Measurements from ENCODE around the gene HACE1.
"Not testable (repeated sequence)": the region's sequence is repeated elsewhere in the genome, so short reads cannot be mapped to it uniquely, and the experiment has no call there.

Gene HACE1, protein sequence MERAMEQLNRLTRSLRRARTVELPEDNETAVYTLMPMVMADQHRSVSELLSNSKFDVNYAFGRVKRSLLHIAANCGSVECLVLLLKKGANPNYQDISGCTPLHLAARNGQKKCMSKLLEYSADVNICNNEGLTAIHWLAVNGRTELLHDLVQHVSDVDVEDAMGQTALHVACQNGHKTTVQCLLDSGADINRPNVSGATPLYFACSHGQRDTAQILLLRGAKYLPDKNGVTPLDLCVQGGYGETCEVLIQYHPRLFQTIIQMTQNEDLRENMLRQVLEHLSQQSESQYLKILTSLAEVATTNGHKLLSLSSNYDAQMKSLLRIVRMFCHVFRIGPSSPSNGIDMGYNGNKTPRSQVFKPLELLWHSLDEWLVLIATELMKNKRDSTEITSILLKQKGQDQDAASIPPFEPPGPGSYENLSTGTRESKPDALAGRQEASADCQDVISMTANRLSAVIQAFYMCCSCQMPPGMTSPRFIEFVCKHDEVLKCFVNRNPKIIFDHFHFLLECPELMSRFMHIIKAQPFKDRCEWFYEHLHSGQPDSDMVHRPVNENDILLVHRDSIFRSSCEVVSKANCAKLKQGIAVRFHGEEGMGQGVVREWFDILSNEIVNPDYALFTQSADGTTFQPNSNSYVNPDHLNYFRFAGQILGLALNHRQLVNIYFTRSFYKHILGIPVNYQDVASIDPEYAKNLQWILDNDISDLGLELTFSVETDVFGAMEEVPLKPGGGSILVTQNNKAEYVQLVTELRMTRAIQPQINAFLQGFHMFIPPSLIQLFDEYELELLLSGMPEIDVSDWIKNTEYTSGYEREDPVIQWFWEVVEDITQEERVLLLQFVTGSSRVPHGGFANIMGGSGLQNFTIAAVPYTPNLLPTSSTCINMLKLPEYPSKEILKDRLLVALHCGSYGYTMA

DNA sequence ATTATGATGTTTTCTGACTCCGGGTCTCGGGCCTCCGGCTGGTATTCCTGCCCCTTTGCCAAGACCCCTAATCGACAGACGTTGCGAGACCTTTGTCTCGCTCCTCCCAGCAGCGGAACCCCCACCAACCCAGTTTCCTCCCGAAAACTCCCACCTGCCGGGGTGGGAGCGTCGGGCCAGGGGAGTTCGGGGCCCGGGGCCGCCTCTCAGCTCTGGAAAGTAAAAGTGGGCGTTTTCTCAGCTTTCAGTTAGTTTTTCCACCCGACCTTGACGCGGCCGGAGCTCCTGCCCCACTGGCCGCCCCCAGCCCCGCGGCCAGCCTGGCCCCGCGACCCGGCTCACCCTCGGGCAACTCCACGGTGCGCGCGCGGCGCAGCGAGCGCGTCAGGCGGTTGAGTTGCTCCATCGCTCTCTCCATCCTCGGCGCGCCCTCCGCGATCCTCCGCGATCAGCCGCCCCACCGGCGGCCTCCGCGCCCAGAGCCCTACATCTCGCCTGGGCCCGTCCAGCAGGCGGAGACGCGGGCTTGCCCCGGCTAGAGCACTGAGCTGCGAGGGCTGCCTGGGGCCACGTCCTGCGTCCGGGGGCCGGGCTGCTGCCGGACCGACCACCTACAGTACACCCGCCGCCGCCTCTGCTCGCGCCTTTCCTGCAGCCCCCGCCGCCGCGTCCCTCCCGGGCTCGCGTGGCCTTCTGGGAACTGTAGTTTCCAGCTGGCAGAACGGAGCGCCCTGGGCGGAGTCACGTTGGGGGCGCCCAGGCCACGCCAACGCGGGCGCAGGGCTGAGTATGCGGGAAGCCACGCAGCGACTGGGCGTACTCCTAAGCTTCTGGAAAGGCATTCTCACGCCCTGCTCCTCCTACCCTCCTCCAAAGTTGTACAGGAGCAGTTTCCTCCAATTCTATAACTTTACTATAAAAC lies at the start of gene HACE1:
Gene HACE1 (minus strand): TSS at position 695 of the 922 bp plus-strand sequence. CDS start 277 bp downstream, at position 418.
- peak; percentile 32 to 93 (median 84) for DNase-seq

DNA sequence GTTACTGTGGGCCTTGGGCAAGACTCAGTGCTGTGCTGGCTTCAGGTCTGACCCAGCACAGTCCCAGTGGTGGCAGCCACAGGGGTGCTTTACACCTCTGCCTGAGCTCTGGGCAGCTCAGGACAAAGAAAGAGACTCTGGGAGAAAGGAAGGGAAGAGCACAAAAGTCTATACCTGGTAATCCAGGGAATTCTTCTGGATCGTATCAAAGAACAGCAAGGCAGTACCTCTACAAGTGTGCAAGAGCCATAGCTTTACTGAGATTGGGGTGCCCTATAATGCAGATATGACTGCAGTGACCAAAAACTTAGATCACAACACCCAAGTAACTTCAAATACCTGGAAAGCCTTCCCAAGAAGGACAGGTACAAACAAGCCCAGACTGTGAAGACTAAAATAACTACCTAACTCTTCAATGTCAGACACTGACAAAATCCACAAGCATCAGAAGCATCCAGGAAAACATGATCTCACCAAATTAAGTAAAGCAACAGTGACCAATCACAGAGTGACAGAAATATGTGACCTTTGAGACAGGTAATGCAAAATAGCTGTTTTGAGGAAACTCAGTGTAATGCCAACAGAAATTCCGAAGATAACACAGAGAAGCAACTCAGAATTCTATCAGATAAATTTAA lies 49.3 kb upstream of the HACE1 start:
- no peak for DNase-seq

DNA sequence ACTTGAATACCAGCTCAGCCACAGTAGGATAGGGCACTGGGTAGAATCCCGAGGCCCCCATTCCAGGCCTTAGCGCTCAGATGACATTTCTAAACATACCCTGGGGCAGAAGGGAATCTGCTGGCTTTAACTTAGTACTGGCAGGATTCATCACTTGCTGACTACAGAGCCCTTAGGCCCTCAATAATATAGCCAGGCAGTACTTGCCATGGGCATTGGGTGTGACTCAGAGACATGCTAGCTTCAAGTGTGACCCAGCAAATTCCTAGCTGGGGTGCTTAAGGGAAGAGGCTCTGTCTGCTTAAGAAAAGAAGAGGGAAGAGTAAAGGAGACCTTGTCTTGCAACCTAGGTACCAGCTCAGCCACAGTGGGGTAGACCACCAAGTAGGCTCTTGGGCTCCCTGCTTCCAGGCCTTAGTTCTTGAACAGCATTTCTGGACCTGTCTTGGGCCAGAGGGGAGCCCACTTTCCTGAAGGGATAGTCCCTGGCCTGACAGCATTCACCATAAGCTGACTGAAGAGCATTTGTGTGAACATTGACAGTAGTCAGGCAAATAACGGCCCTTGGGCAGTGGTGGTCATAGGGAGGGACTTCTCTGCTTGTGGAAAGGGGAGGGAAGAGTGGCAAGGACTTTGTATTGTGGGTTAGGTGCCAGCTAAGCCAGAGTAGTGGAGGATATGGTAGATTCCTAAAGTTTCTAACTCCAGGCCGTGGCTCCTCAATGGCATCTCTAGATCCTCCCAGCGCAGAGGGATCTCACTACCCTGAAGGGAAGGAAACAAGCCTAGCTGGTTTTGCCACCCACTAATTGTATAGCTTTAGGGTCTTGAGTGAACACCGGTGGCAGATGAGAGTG lies 48.5 kb upstream of the HACE1 start:
- no peak for DNase-seq

DNA sequence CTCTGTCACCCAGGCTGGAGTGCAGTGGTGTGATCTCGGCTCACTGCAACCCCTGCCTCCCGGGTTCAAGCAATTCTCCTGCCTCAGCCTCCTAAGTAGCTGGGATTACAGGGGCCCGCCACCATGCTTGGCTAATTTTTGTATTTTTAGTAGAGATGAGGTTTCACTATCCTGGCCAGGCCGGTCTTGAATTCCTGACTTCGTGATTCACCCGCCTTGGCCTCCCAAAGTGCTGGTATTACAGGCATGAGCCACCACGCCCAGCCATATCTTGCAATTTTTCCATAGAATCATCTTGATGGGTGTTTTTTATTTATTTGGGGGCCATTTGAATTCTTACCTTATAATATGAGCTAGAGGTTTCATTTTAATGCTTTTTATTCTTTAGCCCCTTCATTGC lies 39.2 kb upstream of the HACE1 start:
- DNase-seq: not testable (repeated sequence)

DNA sequence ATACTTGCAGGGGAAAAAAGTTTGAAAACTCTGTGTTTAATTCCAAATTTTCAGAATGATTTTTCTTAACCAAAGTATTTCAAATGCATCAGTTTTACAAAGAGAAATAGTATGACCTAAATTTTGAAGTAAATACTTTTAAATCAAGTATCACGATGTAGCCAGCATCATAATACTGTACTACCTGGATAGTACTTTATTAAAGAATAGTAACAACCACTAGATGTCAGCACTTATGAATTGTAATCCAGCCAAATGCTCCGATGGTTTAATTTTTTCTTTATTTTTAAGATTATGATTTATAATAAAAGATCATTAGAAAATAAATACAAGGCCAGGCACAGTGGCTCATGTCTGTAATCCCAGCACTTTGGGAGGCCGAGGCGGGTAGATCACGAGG lies 37.2 kb upstream of the HACE1 start:
- DNase-seq: no peak

DNA sequence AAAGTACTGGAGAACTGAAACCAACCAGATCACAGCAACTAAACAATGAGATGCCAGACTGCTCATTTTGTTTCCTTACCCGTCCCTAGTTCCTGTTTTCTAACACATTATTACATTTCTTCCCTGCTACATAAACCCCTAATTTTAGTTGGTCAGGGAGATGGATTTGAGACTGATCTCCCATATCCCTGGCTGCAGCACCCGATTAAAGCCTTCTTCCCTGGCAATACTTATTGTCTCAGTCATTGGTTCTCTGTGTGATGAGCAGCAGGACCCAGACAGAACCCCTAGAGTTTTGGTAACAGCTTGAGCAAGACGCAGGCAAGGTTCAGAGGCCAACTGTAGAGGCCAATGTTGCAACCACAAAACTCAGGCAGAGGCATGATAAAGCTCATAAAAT lies 28.3 kb upstream of the HACE1 start:
- no peak for DNase-seq

DNA sequence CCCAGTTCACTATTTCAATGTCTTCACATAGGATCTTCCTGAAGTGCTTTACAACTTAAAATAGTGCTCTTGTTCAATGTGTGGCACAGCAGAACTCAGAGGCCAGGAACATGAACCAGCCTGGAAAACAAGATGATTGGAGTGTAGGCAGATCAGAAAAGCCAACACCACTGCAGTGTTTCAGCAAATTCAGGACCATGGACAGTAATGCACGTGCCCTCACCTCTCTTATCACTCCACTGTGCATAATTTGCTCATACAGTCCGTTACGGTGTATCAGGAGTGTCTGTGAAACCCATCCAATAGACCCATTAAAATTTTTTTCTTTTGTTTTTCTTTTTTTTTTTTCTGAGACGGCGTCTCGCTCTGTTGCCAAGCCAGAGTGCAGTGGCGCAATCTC lies 27.6 kb upstream of the HACE1 start:
- DNase-seq: no peak

DNA sequence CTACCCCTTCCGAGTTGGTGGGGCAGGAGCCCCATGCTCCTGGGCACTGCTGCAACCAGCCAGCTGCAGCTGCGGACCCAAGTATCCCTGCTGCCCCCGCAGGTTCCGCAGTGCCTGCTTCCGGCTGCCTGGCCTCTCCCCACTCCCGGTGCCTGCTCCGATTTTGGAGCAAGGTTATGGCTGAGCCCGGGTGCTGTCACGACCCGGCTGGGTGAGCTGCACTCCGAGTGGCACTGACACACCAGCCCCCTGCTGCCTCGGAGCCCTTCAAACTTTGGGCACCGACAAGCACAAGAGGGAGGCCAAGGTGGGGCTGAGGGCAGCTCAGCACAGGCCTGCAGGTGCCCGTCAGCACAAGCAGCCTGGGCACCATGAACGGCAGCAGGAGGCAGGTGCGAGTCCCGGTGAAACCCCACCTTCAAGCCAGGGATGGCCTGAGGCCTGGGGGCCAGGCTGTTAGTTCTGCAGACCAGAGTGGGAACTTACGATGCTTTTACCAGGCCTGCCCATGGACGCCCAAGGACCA lies 25.9 kb upstream of the HACE1 start:
- DNase-seq: no peak

DNA sequence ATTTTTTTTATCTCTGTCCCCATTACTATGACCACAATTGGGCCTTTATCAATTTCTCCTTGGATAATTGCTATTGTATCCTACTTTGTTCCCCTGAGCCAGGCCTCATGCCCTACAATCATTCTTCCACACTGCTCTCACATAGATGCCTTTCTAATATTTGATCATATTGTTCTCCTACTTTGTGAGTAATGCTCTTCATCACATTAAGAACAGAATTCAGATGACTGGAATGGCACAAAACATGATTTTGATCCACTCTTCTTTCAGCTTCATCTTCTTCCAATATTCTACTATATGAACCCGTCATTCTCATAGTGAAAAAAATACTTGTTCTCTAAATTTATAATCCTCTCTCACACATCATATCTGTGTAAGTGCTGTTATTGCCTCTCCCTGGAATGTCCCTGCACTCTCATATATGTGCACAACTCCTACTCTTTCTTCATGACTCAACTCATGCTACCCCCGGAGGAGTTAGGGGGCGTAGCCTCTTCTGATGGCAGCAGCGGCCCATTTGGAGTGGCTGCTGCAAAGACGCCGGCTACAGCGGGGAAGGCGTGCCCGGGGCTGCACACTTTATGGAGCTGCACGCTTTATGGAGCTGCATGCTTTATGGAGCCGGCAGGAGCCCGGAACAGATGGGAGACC lies 25.3 kb upstream of the HACE1 start:
- DNase-seq: peak in 1 of 51 donors; percentile 2

DNA sequence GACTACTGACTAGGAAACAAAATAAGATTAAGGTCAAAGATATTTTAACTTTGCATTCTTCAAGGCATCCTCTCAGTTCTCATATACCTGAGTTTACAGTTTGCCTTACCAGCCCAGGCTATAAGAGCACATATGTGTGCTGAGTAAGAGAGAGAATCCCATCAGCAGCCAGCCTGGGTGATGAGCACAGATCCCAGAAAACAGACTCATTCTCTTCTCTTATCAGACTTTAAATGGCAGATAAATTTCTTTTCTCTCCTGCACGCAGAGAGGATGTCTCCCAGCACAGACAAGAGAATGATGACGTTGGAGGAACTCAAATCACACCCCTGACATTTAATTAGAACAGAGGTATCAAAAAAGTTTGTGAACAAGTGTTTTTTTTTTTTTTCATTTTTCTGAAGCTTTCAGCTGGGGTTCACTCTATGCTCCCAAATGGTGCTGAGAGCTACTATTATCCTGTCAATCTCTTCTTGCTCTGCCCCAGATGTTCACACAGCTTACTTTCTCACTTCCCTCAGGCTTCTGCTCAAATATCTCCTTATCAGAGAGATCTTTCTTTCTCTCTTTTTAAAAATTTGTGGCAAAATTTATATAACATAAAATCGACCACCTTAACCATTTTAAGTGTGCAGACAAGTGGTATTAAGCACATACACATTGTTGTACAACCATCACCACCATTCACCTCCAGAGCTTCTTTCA lies 22.4 kb upstream of the HACE1 start:
- no peak for DNase-seq

DNA sequence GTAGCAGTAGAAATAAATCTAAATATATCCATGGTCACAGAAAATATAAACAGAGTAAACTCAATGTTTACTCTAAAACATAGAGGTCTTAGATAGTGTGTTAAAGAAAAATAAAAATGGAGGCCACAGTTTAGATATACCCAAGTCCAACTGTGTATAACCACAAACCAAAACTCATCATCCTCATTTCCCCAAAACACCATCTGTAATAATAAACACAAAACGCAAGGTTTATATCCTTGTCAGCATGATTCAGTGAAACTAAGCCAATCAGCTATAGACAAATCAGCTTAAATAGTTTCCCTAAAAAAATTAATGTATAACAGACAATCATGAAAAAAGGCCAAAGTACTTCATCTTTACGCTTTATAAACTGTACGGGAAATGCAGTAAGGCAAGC lies 2.7 kb upstream of the HACE1 start:
- no peak for DNase-seq

DNA sequence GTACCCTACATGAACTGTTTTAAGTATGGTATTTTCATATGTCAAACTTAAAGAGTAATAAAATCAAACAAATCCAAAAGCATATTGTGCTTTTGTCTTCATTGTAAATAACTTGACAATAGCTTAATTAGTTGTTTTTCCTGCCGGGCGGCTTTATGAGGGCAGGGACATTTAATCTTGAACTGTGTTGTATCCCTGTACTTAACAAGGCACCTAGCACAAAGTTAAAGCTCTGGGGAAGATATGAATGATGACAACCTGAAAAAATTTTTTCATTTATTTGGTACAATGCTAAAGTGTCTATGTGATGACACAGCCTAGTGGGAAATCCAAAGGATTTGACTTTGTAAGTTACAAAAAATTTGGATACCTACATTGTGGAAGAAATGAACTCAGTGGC lies 502 bp upstream of the HACE1 start:
- DNase-seq: no peak

DNA sequence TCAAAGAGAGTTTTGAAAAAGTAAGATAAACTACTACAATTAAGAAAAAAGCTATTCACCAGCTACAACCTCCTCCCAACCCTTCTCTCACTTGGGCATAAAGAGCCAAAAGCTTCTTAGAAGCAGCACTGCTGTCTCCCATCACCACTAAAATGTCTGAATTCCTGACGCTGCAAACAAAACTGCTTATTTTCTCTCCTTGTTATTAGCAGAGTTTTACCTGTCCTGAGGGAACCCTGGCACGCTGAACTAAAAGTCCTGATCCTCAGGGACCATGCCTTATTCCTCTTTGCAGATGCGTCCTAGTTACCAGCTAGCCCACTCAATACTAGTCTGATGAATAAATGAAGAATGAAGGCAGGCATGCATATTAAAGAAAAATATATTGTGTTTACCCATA lies 1.1 kb downstream of the HACE1 start:
- no peak for DNase-seq

DNA sequence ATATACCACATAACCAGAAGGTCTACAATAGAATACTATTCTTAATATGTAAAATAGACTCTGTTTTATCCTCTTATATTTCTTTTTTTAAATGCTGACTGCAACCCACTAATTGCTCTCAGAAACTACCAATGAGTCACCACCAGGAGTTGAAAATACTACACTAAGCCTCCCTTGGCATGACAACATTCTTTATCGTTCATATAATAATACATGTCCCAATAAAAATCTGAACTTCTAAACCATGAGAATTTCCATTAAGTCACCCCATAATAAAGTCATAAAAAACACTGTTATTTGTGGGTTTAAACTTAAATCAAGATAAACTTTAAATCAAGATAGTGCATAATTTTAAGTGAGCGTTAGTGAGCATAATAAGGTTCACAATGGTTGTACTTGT lies 4.2 kb downstream of the HACE1 start:
- no peak for DNase-seq

DNA sequence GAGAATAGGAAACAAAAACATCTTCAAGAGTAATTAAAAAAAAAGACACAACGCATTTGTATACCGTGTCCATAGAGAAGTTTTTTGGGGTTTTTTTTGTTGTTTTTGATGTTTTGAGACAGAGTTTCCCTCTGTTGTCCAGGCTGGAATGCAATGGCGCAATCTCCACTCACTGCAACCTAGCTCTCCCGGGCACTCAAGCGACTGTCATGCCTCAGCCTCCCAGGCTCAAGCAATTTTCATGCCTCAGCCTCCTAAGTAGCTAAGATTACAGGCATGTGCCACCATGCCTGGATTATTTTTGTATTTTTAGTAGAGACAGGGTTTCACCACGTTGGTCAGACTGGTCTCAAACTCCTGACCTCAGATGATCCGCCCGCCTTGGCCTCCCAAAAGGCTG lies 12.0 kb downstream of the HACE1 start:
- DNase-seq: not testable (repeated sequence)

DNA sequence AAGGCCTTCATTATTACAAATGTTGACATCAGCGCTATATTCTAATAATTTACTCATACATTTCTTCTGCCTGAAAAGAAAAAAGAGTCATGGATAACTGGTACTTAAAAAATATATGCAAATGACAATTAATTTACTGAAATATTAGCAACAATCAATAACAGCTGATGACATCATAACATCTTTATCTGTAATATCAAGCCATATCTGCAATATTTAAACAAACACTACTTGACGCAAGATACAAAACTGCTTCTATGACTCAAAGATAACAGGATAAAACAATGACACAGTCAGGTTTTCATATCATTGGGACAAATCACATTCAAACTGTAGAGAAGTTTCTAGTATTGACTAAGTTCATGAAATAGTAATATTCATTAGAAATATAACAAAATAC lies 16.5 kb downstream of the HACE1 start:
- no peak for DNase-seq

DNA sequence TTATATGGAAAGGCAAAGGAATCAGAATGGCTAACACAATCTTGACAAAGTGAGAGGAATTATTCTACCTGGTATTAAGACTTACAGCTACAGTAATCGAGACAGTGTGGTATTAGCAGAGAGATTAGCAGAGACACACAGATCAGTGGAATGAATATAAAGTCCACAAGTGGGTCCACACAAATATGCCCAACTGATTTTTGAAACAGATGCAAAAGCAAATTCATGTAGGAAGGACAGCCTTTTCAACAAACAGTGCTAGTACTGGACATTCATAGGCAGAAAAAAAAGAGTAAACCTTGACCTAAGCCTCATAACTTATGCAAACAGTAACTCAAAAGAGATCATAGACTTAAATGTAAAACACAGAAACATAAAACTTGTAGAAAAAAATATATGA lies 22.6 kb downstream of the HACE1 start:
- DNase-seq: no peak

DNA sequence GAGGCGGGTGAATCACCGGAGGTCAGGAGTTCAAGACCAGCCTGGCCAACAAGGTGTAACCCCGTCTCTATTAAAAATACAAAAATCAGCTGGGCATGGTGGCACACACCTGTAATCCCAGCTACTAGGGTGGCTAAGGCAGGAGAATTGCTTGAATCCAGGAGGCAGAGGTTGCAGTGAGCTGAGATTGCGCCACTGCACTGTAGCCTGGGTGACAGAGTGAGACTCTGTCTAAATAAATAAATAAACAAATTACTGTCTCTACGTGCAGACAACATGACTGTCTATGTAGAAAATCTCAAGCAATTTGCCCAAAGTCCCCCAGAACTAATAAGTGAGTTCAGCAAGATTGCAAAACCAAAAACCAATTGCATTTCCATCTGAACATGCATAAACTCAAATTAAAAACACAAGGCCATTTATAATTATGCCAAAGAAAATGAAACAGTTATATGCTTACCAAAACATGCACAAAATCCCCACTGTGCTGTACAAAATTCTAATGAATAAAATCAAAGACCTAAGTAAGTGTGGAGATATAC lies 23.2 kb downstream of the HACE1 start:
- not testable (repeated sequence) for DNase-seq

Measured in hypothalamus (tissue), 51 donors.